ENCODE results near the gene GGPS1.

DNA sequence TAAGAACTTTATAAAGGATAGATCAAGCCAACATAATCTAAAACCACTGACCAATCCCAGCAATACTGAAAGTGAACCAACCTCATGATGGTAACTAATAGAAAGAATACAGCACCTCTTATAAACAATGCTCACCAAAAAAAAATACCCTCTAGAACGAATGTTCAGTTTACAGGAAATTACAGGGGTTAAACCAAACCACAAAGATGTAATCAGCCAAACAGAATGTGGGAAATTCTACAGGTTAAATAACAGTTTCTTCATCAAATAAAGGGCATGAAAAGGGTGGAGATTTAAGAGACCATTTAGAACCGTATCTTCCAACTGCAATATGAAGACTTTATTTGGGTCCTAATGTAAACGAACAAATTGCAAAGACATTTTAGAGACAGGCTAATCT is 30.8 kb upstream of the GGPS1 start:
- TF ChIP-seq, protein P1, sequence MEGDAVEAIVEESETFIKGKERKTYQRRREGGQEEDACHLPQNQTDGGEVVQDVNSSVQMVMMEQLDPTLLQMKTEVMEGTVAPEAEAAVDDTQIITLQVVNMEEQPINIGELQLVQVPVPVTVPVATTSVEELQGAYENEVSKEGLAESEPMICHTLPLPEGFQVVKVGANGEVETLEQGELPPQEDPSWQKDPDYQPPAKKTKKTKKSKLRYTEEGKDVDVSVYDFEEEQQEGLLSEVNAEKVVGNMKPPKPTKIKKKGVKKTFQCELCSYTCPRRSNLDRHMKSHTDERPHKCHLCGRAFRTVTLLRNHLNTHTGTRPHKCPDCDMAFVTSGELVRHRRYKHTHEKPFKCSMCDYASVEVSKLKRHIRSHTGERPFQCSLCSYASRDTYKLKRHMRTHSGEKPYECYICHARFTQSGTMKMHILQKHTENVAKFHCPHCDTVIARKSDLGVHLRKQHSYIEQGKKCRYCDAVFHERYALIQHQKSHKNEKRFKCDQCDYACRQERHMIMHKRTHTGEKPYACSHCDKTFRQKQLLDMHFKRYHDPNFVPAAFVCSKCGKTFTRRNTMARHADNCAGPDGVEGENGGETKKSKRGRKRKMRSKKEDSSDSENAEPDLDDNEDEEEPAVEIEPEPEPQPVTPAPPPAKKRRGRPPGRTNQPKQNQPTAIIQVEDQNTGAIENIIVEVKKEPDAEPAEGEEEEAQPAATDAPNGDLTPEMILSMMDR (IDR thresholded peaks at IDR 0.05), result no peak
- TF ChIP-seq POLR2A (IDR thresholded peaks at IDR 0.05), result no peak
